Stimulated activated CD4-positive, alpha-beta T cell treated with anti-CD3 and anti-CD28 coated beads, Interleukin-2, amount 100 ng/mL, for 24 hours (primary cell): ENCODE data around the gene PPP1R14D.
A peak's percentile ranks its signal among the peaks of the same experiment; 100 is the strongest.

Source experiments
- DNase-seq, 2 donors: peaks; one replicate each; pipeline ENCODE4 v3.0.0-alpha.2; 2020

PPP1R14D gene

DNA sequence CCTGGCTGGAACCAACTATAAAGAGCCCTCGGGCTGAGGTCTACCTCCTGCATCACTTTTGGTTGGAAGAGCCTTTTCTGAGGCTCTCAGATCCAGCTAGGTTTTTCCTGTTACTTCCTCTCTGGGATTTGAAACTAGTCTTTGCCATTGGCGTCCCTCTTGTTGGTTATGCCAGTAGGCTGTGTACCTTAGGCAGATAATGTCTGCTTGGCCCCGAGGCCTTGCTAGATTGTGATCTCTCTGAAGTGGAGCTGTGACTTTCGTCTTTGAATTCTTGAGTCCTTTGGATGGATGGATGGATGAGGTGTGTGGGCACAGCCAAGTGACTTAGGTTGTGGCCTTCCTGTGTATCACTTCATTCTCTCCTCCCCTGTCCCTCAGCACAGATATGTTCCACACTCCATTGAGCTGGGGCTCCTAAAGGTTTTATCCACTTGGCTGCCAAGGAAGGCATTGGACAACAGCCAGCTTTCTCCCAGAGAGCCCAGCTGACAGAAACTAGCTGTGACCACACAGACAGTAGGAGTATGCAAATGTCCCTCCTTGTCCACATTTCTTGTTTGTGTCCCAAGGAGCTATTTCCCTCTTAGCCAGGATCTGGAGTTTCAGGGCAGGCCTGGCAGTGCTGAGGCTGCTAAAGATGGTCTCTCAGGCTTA is 13.3 kb downstream of the PPP1R14D start:
- no peak for DNase-seq

DNA sequence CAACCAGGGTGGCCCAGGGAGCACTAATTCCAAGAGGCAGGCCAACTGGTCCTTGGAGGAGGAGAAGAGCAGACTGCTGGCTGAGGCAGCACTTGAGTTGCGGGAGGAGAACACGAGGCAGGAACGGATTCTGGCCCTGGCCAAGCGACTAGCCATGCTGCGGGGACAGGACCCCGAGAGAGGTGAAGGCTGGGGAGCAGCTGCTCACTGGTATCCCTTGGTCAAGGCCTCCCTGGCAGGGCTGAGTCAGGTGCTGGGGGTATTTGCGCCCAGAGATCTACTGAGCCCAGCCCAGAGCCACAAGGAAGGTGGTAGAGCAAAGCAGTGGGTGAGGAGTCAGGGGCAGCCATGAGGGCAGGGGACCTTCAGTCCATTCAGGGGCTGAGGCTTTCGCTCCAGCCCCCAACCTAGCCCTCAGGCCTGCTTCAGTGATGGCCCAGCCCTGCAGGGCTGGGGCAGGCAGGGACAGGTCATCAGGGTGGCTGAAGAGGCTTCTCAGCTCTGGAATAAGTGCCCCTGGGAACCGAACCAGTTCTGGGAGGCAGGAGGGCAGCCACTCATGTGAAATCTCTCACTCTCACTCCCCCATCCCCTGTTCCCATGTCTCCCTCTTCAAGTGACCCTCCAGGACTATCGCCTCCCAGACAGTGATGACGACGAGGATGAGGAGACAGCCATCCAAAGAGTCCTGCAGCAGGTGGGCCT is 15.6 kb downstream of the PPP1R14D start:
- DNase-seq, result no peak

DNA sequence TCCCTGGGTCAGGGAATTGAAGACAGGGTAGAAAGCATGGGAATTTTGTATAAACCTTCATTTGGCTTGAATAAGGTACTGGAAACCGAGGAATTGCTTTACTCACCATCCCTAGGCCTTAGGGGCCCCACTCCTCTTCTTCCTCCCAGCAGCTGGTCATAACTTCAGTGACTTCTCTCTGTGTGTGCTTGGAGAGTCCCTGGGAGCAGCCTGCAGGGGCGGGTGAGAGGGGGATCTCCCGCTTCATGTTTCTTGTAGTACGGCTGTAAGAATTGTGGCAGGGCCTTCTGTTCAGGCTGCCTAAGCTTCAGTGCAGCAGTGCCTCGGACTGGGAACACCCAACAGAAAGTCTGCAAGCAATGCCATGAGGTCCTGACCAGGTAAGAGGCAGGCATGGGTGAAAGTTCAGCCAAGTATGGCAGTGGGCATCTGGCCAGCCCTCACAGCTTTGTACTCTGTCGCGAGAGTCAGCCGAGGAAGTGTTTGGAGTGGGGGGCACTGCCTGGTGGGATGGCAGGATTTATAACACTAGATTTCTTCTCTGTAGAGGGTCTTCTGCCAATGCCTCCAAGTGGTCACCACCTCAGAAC is 19.6 kb downstream of the PPP1R14D start:
- no peak for DNase-seq

DNA sequence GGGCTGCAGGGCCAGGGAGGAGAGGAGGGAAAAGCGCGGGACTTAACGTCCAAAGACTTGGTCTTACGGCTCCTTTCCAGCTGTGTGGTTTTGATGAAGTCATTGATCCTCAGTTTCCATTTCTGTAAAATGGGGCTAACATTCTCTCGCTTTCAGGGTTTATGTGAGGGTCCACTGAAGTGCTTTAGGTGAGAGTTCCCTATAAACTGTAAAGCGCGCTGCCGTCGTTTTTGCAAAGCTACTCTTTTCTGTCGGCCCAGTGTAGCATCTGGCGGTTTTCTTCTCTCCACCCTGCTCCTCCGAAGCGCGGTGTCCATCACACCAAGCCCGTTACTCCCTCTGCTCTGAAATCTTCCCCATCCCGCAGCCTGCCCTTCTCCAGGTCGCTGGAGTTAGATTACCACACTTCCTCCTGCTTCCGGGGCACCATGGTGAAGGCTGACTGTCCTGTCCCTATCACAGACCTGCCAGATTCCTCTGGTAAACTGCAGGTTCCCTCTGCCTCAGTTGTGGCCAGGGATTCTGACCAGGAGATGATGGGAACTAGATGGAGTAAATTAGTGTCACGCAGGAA is 20.5 kb downstream of the PPP1R14D start:
- DNase-seq, result no peak

DNA sequence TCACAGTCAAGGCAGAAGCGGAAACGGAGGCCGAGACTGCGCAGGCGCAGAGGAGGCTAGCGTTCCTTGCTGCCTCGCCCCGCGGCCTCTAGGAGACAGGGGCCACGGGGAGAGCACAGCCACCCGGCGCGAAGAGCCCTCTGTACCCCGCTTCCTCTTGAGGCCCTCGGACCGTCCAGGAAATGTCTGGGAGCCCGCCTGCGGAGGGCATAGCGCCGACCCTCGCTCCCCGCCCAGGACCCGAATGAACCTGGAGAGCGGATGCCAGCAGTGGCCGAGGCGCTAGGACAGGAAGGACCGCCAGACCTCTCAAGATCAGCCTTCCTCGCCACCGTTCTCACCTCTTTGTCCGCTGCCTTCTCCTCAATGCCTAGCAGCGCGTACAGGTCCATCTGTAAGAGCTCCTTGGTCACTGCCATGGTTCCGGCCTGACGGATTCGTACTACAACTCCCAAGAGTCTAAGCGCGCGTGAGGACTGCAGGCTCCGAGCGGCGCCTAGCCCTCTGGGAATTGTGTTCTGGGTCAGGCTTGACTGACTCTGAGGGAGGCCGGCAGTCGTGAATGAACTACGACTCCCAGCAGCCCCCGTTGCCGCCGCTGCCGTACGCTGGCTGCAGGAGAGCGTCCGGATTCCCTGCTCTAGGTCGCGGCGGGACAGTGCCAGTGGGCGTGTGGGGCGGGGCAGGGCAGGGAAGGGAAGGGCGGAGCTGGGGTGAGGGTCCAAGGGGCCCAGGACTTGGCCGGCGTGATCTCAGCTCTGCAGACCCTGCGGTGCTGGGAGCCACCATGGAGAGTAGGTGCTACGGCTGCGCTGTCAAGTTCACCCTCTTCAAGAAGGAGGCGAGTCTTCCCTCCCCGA is 21.2 kb downstream of the PPP1R14D start, which contains the start of the genes DNAJC17 and ZFYVE19:
Gene DNAJC17 (minus strand): TSS at position 446 of the 860 bp plus-strand sequence. CDS start 27 bp downstream, at position 419.
Gene ZFYVE19 (plus strand): TSS at position 62 of the 860 bp plus-strand sequence. CDS start 501 bp downstream, at position 563.
- peak; percentile 95 to 96 for DNase-seq

DNA sequence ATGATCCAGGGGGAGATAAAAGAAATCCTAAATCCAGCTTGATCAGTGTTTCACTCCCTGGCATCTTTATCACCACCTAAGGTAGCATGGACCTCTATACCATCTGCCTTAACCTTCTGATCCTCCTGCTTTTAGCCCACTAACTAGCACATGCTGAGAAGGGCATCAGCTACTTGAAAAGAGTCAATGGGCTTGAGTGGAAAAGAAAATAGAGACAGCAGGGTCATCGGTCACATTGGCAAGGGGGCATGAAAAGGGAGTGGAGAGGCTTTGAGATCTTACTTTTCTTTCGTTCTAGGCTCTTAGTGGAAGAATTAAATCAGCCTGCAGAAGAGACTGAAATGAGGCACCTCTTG is 21.9 kb downstream of the PPP1R14D start:
- DNase-seq, result no peak

DNA sequence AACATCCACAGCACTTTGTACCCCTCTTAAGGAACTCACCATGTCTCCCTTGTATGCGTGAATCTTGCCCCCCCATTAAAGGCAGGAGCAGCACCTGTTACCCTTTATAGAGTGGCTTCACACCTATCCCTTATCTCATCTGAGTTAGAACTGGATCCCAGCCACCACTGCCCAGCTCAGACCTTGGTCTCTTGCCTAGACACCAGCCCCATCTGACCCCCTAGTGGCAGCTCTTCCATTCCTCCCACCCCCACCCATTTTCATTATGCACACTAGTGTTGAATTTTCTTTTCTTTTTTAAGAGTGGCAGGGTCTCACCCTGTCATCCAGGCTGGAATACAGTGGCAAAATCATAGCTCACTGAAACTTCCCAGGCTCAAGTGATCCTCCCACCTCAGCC is 24.8 kb downstream of the PPP1R14D start:
- DNase-seq, result no peak

DNA sequence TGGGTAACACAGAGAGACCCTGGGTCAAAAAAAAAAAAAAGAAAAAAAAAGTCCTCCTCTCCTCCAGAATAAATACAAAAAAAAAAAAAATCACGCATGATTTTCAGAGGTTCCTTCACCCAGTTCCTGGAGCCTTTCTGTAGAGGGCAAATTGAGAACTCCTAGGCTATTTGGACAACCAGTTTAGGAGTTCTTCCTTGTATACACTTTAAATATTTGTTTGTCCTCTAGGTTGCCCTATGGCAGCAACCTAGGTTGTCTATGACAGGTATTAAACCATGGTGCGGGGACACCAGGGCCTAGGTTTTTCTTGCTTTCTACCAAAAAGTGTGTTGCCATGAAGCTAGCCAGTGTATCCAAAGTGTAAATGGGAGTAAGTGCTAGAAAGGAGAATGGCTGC is 25.4 kb downstream of the PPP1R14D start:
- no peak for DNase-seq

DNA sequence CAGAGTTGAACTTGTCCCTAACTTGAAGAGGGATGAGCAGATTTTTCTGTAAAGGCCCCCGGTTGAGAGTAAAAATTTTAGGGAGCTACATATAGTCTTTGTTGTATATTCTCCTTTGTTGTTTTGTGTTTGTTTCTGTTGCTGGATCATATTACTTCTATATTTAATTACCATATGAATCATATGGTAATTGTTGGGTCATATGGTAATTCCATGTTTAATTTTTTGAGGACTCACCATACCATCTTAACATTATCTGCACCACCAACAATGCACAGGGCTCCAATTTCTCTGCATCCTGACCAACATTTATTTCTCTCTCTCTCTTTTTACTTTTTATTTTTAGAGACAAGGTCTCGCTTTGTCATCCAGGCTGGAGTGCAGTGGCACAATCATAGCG is 29.0 kb downstream of the PPP1R14D start:
- DNase-seq, result no peak

DNA sequence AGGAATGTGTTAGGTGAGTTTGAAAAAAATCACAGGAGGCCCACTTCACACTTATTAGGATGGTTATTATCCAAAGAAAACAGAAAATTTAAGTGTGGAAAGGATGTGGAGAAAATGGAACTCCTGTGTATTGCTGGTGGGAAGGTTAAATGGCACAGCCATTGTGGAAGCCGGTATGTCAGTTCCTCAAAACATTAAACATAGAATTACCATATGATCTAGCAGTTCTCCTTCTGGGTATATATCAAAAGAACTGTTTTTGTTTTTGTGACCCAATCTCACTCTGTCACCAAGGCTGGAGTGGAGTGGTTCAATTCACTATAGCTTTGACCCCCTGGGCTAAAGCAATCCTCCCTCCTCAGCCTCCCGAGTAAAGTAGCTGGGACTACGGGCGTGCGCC is 32.0 kb downstream of the PPP1R14D start:
- no peak for DNase-seq

DNA sequence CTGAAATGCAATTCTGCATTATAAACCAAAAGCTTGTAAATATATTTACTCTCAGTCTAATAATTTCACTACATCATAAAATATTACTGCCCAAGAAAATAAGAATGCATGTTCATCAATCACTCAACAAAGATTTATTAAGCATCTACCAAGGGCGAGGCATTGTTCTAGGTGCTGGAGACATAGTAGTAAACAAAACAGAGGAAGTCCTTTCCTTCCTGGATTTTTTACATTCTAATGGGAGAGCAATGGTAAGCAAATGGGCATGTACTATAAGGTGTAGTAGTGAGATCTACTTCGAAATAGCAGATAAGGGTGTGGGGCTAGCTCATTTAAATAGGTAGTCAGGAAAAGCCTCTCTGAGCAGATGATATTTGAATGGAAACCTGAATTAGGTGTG is 32.5 kb downstream of the PPP1R14D start:
- DNase-seq, result no peak

DNA sequence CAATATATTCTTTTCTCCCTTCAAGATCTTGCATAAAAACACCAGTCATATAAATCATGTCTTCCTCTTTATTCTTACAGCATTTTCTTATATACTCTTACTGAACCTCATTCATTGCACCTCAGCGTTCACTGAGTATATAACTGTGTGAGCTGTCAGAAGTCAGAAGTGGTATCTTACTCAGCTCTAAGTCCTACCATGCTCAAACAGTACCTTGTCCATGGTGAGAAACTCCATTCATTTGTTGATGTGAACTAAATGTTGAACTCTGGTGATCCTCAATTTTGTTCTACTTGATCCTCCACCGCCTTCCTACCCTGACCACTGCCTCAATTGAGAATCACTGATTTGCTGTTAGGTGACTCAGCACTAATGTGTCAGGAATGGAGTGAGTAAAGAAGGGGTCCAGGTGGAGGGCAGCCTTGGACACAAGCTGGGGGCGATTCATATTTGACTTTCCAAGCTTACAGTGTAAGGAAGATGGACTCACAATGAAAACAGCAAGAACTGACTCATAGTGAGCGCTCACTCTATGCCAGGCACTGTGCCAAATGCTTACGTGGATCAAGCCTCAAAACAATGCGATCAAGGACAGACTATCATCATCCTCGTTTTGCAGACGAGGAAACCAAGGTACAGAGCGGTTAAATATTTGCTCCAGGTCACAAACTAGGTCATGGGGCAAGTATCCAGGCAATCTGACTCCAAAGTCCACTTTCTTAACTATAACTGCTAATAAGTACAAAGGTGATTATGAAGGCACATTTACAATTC is 35.1 kb downstream of the PPP1R14D start:
- DNase-seq, result peak in 1 of 2 donors; percentile 35

DNA sequence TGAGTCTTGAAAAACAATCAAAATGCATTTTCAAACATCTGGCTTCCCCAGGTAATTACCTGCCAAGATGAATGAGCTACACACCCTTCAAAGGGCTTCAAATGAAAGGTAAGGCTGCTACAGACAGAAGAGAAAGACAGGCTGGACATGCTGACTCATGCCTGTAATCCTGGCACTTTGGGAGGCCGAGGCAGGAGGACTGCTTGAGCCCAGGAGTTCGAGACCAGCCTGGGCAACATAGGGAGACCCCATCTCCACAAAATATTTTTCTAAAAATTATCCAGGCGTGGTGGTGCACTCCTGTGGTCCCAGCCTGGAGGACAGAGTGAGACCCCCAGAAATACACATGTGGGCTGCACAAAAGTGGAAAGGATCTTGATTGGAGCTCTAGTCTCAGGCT is 36.1 kb downstream of the PPP1R14D start:
- no peak for DNase-seq

DNA sequence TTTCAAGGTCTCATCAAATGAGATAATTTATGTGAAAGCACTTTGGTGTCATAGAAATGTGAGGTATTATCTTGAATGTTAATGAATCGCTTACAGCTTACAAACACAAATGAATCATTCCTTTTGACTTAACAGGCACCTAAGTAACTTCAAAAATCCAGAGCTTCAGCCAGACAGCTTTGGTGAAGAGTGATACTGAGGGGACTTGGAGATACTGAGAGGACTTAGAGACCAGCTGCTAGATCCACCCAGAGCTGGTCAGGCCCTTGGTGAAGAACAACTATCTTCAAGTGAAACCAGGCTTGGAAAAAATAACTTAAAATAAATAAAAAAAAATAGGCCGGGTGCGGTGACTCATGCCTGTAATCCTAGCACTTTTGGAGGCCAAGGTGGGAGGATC is 37.8 kb downstream of the PPP1R14D start:
- DNase-seq, result no peak

DNA sequence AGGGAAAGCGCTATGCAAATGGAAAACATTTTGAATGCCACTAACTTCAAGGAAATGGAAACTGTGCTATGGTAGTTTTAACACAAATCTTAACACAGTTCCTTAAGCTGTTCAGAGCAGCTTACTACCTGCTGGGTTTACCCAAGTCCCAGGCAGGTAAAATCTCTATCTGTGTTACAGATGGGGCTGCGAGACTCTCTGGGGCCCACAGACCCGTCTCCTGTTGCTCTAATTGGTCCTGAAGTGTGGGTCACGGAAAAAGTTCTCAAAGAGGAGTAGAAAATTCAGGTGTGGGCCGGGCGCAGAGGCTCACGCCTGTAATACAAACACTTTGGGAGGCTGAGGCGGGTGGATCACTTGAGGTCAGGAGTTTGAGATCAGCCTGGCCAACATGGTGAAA is 38.5 kb downstream of the PPP1R14D start:
- no peak for DNase-seq

DNA sequence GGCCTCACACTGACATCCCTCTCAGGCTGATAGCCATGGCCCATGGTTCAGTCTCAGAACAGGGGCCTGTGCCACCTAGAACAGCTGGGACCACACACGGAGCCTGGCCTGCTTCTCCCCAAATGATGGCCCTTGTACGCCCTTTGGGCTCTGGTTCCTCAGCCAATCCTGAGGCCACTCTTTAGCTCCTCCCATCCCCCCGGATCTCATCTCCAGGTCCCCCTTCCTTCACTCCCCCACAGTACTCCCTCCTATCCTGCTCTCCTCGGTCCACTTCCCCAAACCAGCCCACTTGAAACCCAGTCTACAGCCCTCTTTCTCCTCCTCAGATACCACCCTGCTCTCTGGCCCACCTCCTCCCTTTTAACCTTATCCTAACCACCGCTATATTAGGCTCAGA is 39.4 kb downstream of the PPP1R14D start:
- no peak for DNase-seq

DNA sequence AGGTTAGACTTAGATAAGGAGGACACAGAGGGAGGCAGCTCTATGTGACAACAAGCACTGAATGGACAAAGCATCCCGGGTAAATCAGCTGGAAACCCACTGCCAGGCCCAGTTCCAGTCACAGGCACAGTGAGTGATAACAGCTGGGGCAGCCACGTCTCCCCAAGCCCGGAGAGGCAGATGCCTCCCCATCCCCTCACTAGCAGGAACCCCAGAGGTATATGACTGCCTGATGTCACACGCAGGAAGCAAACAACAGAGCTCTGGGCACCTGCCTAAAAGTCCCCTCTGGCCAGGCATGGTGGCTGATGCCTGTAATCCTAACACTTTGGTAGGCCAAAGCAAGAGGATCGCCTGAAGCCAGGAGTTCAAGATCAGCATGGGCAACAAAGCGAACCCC is 40.5 kb downstream of the PPP1R14D start:
- no peak for DNase-seq

DNA sequence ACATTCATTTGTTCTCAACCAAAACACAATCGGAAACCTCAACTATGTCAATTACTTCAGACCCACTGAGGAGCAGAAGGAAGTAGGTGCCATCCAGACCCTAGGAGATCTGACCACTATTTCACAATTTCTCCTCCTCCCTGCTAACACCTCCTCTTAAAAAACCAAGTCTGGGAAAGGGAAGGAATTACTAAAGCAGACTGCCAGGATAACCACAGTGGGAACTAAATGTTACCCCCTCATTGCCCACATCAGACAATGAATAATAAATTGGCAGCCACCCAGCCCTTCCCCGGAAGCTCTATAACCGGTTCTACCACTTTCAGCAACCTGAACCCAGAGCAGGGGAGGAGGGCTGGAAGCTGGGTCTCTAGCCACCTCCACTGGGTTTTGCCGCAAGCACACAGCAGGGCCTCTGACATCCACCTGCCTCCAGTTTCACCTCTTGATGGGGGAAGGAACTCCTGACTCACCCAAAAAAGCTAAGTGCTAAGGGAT is 41.1 kb downstream of the PPP1R14D start:
- peak; percentile 67 to 72 for DNase-seq

DNA sequence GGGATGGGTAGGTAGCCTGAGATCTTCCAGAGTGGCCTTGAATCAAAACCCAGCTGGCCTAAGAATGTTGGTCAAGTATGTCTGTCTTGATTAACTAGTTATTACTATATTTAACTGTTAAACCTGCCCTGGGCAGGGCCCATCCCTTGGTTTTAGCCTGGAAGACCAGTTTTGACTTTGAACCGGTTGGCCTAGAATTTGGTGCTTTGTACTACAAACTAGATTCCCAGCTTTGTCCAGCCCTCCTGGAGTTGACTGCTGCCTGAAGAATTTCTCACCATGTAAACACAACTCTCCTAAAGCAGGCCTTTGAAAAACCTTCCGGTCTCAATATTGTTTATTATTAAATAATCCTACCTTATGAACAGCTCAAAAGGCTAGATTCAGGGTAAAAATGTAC is 42.7 kb downstream of the PPP1R14D start:
- DNase-seq, result no peak

DNA sequence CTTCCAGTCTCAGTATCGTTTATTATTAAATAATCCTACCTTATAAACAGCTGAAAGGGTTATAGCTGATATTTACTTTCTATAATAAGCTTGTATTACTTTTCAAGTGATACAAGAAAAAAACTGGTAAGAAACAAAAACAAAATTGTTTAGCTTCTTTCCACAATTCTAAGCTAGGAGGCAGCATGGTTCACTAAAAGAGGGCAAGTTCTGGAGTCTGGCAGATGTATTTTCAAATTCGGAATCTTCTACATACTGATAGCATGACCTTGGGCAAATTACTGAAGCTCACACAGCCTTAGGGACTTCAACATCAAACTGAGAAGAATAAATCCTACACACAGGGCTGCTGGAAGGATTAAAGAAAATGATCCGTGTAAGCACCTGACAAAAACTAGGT is 43.3 kb downstream of the PPP1R14D start:
- no peak for DNase-seq

DNA sequence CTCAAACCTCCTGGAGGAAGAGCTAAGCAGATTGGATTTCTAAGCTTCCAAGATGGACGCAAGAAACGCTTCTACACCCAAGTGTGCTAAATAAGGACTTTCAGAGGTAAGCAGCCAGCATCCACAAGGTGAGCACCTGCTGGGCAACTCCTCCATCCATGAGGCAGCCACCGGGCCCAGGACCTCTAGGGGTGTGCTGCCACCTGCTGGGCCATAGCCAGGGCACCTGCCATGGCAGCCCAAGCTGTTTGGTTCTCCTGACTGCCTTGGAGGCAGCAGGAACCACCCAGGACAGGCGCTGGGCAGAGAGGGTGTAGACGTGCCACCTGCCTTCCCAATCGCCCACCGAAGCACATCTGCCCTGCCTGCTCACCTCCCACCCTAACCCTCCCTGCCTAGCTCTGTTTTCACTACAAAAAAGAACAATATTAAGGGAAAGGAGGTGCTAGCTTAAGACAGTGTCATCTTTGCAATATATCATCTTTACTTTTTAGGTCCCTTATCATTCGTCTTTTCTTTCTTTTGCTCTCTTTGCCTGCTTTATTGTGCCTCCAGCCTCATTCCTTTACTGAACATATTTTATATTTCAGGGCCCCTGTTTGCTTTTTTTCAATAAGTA is 45.8 kb downstream of the PPP1R14D start:
- peak; percentile 78 to 81 for DNase-seq
